GM18519 (cell line): ENCODE measurements around the gene MT2A.
A peak's percentile ranks its signal among the peaks of the same experiment; 100 is the strongest.
"Not testable (repeated sequence)": the region's sequence is repeated elsewhere in the genome, so short reads cannot be mapped to it uniquely, and the experiment has no call there.

Experiments
- ATAC-seq: cut with Tn5 transposase; IDR thresholded peaks from one replicate; pipeline ENCODE4 v1.9.1; 2021; ENCODE audit warnings: mild to moderate bottlenecking, moderate library complexity; ENCODE audit not compliant: unreplicated experiment, low FRiP score

Gene MT2A

DNA sequence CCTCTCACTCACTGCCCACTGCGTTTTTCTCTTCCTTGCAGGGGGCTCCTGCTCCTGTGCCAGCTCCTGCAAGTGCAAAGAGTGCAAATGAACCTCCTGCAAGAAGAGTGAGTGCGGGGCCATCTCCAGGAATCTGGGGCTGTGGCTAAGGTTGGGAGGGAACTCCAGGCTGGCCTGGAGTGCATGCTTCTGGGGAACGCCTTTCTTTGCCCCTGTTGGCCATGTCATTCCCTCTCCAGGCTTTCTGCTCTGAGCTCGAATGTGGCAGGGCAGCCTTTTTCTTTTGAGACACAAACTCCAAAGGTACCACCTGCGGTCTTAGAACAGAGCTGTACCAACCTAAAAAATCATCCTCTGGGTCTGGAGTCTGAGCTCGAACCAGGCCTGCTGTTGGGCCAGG is 9.8 kb downstream of the MT2A start:
- ATAC-seq = no peak

GRCh38 chr16:56620339-56620897 is 12.0 kb downstream of the MT2A start:
- ATAC-seq = no peak

DNA sequence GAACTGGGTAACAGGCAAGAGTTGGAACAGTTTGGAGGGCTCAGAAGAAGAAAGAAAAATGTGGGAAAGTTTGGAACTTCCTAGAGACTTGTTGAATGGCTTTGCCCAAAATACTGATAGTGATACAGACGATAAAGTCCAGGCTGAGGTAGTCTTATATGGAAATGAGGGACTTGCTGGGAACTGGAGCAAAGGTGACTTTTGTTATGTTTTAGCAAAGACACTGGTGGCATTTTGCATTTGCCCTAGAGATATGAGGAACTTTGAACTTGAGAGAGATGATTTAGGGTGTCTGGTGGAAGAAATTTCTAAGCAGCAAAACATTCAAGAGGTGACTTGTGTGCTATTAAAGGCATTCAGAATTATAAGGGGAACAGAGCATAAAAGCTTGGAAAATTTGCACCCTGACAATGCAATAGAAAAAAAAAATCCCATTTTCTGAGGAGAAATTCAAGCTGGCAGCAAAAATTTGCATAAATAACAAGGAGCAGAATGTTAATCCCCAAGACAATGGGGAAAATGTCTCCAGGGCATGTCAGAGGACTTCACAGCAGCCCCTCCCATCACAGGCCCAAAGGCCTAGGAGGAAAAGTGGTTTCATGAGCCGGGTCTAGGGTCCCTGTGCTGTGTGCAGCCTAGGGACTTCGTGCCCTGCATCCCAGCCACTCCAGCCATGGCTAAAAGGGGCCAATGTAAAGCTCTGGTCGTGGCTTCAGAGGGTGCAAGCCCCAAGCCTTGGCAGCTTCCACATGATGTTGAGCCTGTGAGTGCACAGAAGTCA is 13.5 kb downstream of the MT2A start:
- not testable (repeated sequence) for ATAC-seq

GRCh38 chr16:56623184-56623583 is 14.8 kb downstream of the MT2A start:
- not testable (repeated sequence) for ATAC-seq

- ATAC-seq = no peak
Measured at GRCh38 chr16:56623637-56624036, 15.3 kb downstream of the MT2A start.

GRCh38 chr16:56625140-56625942 is 17.0 kb downstream of the MT2A start, which contains the start of gene MT1E:
Gene MT1E (plus strand): TSS chr16:56625781. CDS start chr16:56625852, 71 bp downstream.
- no peak for ATAC-seq

- ATAC-seq = no peak
Measured at GRCh38 chr16:56625943-56626654, 17.7 kb downstream of the MT2A start.

DNA sequence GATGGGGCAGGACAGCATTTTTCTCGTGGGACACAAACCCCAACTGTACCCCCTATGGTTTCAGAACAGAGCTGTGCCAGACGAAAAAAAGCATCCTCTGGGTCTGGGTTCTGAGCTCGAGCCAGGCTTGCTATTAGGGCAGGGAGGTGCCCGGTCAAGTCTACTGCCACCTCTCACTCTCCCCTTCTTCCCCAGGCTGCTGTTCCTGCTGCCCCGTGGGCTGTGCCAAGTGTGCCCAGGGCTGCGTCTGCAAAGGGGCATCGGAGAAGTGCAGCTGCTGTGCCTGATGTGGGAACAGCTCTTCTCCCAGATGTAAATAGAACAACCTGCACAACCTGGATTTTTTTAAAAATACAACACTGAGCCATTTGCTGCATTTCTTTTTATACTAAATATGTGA is 18.3 kb downstream of the MT2A start:
- ATAC-seq = no peak

DNA sequence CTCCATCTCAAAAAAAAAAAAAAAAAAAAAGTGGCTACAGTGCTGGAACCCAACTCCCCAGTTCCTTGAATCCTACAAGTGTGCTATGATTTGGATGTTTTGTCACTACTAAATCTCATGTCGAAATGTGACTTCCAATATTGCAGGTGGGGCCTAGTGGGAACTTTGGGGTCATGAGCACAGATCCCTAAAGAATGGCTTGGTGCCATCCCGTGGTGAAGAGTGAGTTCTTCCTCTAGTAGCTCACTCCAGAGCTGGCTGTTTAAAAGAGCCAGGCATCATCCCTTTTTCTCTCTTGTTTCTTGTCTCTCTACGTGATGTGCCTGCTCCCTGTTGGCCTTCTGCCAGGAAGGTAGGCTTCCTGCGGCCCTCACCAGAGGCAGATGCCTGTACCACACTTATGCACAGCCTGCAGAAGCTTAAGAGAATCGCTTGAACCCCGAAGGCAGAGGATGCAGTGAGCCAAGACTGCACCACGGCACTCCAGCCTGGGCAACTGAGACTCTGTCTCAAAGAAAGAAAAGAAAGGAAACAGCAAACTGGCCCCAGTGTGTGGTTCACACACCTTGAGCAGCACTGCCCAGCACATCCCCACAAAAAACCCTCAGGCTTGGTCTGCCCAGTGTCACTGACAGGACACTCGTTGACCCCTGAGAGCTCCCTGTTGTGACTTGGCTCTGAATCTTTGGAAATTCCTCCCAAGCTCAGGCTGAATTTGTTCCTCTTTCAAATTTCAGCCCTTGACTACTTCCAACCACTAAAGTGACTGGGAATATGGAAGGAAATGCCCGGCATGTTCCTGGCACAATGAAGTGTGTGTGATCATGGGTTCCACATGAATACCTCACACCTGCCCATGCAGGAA is 20.3 kb downstream of the MT2A start:
- no peak for ATAC-seq

DNA sequence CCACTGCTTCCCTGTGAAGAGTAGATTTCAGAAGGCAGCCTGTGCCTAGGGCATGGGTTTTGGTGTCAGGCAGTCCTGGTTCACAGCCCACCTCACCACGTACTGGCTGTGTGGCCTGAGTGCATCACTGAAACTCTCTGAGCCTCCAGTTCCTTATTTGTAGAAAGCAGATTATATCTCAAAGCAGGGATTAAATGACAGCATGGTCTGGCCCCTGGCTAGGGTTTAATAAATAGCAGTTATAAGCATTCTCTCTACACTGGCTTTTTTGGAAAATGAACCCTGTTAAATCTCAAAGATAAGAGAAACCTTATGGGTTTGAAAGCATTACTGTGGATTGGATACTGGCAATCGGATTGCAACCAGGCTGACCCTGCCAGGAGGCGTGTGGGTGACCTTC is 21.1 kb downstream of the MT2A start:
- ATAC-seq = no peak

- ATAC-seq = peak; percentile 91
Measured at GRCh38 chr16:56630134-56630533, 21.8 kb downstream of the MT2A start.

DNA sequence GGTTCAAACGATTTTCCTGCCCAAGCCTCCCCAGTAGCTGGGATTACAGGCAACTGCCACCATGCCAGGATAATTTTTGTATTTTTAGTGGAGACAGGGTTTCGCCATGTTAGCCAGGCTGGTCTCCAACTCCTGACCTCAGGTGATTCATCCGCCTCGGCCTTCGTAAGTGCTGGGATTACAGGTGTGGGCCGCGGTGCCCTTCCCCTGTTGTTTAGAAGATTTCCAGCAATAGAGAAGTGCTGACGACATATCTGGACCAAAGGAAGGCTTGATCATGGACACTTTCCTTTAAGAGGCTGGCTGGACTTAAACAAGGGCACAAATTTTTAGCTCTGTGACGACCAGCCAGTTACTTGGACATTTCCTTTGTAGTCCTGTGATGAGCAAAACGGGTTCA is 22.8 kb downstream of the MT2A start:
- ATAC-seq = no peak

DNA sequence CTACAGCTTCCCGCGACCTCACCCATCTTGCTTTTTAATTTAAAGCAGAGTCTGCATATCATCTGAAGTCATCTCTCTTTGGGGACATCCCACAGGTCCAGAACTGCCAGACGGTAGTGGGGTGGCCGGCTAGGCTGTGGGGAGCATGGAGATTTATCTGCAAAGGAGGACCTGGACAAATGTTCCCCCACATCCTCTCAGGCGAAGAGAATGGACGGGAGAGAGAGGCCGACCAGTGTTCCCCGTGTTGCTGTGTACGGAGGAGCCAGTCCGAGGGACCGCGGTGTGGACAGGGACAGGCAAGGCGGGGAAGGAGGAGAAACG is 23.4 kb downstream of the MT2A start:
- ATAC-seq = no peak

DNA sequence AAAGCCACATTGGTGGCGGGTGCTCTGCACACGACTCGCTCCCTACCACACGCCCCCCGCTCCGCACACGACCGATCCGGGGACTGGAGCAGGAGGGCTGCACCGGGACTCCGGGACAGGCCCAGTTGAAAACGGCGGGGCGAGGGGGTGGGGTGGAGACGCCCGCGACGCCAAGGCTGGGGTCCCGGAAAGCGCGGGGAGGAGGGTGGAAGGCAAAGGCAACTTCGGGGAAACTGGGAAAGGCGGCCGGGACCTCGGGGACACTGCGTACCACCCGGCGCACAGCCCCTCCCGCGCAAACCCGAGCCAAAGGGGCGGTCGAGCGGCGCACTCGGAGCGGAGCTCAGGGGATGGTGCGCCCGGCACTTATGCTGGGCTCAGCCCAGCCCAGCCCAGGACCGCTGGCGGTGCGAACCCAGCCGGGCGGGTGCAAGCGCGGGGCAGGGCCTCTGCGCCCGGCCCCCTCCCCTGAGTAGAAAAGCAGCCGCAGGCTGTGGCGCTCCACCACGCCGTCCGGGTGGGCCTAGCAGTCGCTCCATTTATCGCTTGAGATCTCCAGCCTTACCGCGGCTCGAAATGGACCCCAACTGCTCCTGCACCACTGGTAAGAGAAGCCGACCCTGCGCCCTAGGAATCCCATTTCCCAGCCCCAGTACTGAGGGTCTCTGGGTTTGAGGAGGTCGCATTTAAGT is 23.9 kb downstream of the MT2A start, which contains the start of gene MT1M:
MT1M (plus strand) TSS at position 504 of the 692 bp plus-strand sequence; CDS start at position 577, 73 bp downstream.
- no peak for ATAC-seq

- ATAC-seq = no peak
Measured at GRCh38 chr16:56632848-56633365, 24.5 kb downstream of the MT2A start.

DNA sequence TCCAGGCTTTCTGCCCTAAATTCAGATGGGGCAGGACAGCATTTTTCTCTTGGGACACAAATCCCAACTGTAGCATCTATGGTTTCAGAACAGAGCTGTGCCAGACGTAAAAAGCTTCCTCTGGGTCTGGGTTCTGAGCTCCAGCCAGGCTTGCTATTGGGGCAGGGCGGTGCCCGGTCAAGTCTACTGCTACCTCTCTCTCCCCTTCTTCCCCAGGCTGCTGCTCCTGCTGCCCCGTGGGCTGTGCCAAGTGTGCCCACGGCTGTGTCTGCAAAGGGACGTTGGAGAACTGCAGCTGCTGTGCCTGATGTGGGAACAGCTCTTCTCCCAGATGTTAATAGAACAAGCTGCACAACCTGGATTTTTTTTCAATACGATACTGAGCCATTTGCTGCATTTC is 25.2 kb downstream of the MT2A start:
- no peak for ATAC-seq

DNA sequence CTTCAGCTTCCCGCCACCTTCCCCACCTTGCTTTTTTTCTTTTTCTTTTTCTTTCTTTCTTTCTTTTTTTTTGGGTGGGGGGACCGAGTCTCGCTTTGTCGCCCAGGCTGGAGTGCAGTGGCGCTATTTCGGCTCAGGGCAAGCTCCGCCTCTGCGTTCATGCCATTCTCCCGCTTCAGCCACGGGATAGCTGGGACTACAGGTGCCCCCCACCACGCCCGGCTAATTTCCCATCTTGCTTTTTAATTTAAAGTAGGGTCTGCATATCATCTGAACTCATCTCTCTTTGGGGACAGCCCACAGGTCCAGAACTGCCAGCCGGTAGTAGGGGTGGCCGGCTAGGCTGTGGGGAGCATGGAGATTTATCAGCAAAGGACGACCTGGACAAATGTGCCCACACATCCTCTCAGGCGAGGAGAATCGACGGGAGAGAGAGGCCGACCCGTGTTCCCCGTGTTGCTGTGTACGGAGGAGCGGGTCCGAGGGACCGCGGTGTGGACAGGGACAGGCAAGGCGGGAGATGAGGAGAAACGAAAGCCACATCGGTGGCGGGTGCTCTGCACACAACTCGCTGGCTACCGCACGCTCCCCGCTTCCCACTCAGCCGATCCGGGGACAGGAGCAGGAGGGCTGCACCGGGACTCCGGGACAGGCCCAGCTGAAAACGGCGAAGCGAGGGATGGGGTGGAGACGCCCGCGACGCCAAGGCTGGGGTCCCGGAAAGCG is 26.5 kb downstream of the MT2A start:
- ATAC-seq = no peak

DNA sequence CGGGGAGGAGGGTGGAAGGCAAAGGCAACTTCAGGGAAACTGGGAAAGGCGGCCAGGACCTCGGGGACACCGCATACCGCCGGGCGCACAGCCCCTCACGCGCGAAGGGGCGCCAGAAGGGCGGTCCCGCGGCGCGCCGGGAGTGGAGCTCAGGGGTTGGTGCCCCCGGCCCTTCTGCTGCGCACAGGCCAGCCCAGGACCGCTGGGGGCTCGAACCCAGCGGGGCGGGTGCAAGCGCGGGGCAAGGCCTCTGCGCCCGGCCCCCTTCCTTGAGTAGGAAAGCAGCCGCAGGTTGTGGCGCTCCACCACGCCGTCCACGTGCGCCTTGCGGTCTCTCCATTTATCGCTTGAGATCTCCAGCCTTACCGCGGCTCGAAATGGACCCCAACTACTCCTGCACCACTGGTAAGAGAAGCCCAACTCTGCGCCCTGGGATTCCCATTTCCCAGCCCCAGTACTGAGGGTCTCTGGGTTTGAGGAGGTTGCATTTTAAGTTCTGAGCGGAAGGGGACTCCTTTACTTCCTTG is 27.1 kb downstream of the MT2A start:
- ATAC-seq = no peak
